ENCODE results near the gene ZNF418.
"Not testable (repeated sequence)": the region's sequence is repeated elsewhere in the genome, so short reads cannot be mapped to it uniquely, and the experiment has no call there.

Gene ZNF418

DNA sequence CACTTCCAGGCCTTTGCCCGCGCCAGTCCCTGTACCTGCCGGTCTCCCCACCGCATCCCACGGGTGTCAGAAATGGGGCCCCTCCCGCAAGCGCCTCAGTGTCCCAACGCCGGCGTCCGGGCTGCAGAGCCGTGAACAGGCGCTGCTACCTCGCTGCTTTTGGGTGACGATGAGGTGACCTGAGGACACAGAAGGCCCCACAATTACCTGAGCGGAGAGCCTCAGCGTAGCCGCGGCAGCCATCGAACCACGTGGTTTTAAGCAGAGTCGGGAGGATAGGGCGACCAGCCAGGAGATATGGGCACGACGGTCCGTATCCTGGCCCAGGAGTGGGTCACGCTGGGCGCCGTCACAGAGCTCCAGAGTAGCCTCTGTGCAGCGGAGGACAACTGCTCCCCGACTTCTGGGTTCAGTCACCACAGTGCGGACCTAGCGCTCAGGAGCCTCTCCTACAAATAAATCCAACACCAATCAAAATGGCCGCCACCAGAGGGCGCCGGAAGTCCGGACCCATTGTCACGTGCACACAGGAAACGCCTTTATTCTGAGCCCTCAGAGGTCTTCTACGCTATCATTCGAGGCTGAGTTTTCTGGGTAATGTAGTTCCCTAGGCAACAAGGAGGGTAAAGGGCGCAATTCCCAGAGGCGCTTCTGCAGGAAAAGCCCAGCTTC is 46.5 kb downstream of the ZNF418 start, which contains the start of gene ZNF814:
Gene ZNF814 (minus strand): TSS at position 478 of the 672 bp plus-strand sequence. CDS start 235 bp downstream, at position 243.
- peak; percentile 22 for DNase-seq (ENCODE audit: low read depth)

DNA sequence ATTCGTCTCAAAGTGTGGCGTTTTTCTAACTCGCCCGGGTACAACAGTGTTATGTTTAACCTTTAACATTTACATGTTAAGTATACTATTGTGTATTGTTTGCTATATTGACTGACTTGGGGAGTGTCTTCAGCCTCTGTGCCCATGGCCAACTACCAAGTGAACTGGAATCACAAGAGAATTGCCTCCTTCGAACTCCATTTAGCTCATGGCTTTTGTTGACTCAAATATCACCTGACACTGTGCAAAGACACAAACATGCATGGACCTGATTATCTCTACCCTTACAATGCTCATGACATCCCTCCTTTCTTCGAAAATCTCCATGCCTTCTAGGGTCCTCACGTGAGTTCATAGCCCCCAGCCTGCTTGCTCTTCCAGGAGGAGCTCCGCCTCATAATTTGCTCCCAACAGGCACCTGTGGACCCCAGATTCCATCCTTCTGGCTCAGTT is 47.1 kb downstream of the ZNF418 start:
- DNase-seq (ENCODE audit: low read depth): no peak

DNA sequence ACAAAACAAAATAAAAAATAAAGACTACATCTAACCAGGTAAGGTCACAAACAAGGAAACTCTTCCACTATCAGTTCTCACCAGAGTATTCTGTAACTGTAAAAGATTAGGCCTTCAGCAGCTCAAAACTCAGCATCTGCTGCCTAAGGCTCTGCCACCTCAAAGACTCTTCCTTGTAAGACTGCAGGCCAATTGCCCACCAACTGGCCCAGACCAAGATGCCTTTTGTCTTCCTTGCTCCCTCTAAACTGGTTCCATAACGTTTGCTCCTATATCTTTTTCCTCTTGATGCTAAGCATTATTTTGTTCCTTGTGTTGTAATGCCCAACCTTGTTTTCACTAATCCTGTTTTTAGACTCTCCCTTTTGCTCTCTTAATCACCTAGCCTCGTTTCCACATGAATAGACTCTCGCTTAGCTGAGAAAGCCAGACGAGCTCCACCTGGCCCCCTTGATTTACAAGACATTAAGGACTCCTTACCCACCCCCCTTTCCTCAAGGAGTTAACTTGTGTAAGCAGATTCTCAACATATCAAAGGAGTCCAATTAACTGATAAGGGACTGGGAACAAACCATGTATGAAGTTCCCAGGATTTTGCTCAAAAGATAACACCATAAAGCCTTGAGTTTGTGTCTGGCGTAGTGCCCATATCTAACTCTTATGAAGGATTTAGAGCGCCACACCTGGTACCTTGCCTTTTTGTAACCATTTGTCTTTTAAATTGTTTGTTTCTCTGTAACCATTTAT is 47.8 kb downstream of the ZNF418 start:
- no peak for DNase-seq (ENCODE audit: low read depth)

DNA sequence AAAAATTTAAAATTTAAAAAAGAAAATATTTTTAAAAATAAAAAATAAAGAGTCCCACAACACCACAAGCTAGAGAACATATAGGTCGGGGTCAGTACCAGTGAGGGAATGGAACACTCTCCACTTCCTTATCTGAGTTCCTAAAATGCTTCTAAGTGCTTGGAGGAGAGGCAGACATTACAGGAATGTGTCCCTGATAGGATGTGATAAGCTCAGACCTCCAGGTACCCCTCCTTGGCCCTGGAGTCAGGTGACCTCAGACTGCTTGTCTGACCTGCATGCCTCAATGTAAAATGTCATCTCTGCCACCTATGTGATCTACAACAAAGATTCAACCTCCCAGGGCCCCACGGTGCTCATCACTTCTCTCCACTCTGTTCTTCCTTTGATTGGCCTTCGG is 49.2 kb downstream of the ZNF418 start:
- DNase-seq (ENCODE audit: low read depth): no peak

DNA sequence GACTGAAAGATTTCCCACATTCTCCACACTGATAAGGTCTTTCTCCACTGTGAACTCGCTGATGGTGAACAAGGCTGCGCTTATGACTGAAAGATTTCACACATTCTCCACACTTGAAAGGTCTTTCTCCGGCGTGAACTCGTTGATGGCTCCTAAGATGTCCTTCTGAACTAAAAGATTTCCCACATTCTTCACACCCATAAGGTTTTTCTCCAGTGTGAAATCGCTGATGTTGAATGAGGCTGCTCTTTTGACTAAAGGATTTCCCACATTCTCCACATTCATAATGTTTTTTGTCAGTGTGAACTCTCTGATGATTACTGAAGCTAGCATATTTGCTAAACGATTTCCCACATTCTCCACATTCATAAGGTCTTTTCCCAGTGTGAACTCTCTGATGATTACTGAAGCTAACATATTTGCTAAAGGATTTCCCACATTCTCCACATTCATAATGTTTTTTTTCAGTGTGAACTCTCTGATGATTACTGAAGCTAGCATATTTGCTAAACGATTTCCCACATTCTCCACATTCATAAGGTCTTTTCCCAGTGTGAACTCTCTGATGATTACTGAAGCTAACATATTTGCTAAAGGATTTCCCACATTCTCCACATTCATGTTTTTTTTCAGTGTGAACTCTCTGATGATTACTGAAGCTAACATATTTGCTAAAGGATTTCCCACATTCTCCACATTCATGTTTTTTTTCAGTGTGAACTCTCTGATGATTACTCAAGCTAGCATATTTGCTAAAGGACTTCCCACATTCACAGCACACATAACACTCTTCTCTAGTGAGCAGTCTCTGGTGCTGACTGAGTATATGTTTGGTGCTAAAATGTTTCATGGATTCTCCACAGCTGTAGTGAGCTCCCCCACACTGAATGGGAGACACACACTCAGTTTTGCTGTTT is 61.1 kb downstream of the ZNF418 start:
- DNase-seq (ENCODE audit: low read depth): not testable (repeated sequence)

DNA sequence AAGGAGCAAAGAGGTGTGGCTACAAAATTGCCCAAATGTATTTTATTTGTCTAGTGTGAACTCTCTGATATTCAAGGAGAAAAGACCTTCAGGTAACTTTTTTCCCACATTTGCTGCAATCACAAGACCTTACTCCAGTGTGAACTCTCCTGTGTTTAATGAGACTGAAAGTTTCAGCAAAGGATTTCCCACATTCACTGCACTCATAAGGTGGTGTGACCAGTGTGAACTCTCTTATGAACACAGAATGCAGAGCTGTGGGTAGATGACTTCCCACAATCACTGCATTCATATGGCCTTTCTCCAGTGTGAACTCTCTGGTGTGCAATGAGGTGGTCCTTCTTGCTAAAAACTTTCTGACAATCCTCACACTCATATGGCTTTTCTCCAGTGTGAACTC is 62.8 kb downstream of the ZNF418 start:
- no peak for DNase-seq (ENCODE audit: low read depth)
